H1 (cell line): ENCODE measurements around the gene B3GALT4. TPM values are rescaled to one million over a fixed set of nuclear protein-coding genes. Genes with fewer than 3 reads are reported as not detected.

ENCODE experiments used
- CTCF ChIA-PET: fragments of 300-600 bp; sonication (Branson Sonifier 250); formaldehyde crosslinking; loops from one replicate; lab custom pipeline; 2021; ENCODE audit not compliant: partially characterized antibody; lab: Charles Lee
- POLR2A ChIA-PET: fragments of 300-600 bp; sonication (Branson Sonifier 250); formaldehyde crosslinking; loops from one replicate; lab custom pipeline; 2021; ENCODE audit warnings: inconsistent platforms; ENCODE audit not compliant: partially characterized antibody; lab: Charles Lee
- DNase-seq, 2 experiments: peaks; one replicate each; pipeline versions ENCODE4 v3.0.0 to v3.0.0-alpha.2; 2010 to 2022; ENCODE audit warnings: low spot score in 2 of 2, low read depth in 1 of 2, mixed read lengths in 1 of 2
- FAIRE-seq: peaks from 2 replicates; lab custom pipeline; 2011; peaks lifted over from hg19 to GRCh38; lab: Jason Lieb, UNC
- H2AFZ ChIP-seq: 2 replicates; pipeline ENCODE4 v1.8.1; 2012; ENCODE audit warnings: low read length, inconsistent platforms
- H2AK5ac ChIP-seq: 2 replicates; pipeline ENCODE4 v1.6.1; 2013; ENCODE audit warnings: low read depth, low read length
- H2BK120ac ChIP-seq: replicated peaks from 2 replicates; pipeline ENCODE3; 2013; ENCODE audit warnings: low read depth, low read length, inconsistent platforms
- H2BK12ac ChIP-seq: 2 replicates; pipeline ENCODE4 v1.6.1; 2013; ENCODE audit warnings: low read depth, low read length
- H2BK15ac ChIP-seq: 2 replicates; pipeline ENCODE4 v1.6.1; 2013; ENCODE audit warnings: low read length
- H2BK20ac ChIP-seq: 2 replicates; pipeline ENCODE4 v1.6.1; 2013; ENCODE audit warnings: low read length
- H2BK5ac ChIP-seq: 2 replicates; pipeline ENCODE4 v1.6.1; 2013; ENCODE audit warnings: low read depth, low read length
- H3K14ac ChIP-seq: 2 replicates; pipeline ENCODE4 v1.6.1; 2013; ENCODE audit warnings: inconsistent platforms; ENCODE audit not compliant: insufficient read length
- H3K18ac ChIP-seq: 2 replicates; pipeline ENCODE4 v1.6.1; 2013; ENCODE audit warnings: low read length; ENCODE audit errors: extremely low read depth
- H3K23ac ChIP-seq: 2 replicates; pipeline ENCODE4 v1.6.1; 2013; ENCODE audit warnings: inconsistent platforms; ENCODE audit not compliant: insufficient read length
- H3K23me2 ChIP-seq: 2 replicates; pipeline ENCODE4 v1.6.1; 2013; ENCODE audit warnings: low read depth, low read length
- H3K27ac ChIP-seq: 2 replicates; pipeline ENCODE4 v1.6.1; 2011; ENCODE audit warnings: low read depth, low read length, inconsistent platforms
- H3K27me3 ChIP-seq, 4 experiments: replicated peaks in 1 of 4; 1 replicate in 1 of 4; 2 replicates in 3 of 4; pipeline versions ENCODE4 v1.6.1 to v1.8.1; 2011 to 2013; ENCODE audit warnings: low read length in 3 of 4, mild to moderate bottlenecking in 3 of 4, inconsistent platforms in 2 of 4, mixed read lengths in 2 of 4, moderate library complexity in 1 of 4; ENCODE audit not compliant: control insufficient read depth in 3 of 4, insufficient read depth in 3 of 4; ENCODE audit errors: extremely low read depth in 1 of 4
- H3K36me3 ChIP-seq, 4 experiments: 2 replicates each; pipeline versions ENCODE4 v1.6.1 to v1.8.1; 2011 to 2013; ENCODE audit warnings: mild to moderate bottlenecking in 4 of 4, low read length in 3 of 4, moderate library complexity in 2 of 4, control low read depth in 1 of 4, inconsistent platforms in 1 of 4; ENCODE audit not compliant: insufficient read depth in 4 of 4, control insufficient read depth in 2 of 4
- H3K4ac ChIP-seq: replicated peaks from 2 replicates; pipeline ENCODE3; 2013; ENCODE audit warnings: low read length, low read depth, mixed read lengths, inconsistent platforms; ENCODE audit not compliant: insufficient read length
- H3K4me1 ChIP-seq, 4 experiments: replicated peaks in 1 of 4; 1 replicate in 1 of 4; 2 replicates in 3 of 4; pipeline versions ENCODE4 v1.6.1 to v1.8.1; 2011 to 2013; ENCODE audit warnings: low read length in 3 of 4, inconsistent platforms in 2 of 4, mixed read lengths in 1 of 4; ENCODE audit not compliant: insufficient read depth in 4 of 4, control insufficient read depth in 3 of 4
- H3K4me2 ChIP-seq, 2 experiments: 2 replicates each; pipeline versions ENCODE4 v1.6.1 to v1.8.1; 2011 to 2013; ENCODE audit warnings: low read depth in 2 of 2, low read length in 2 of 2, control low read depth in 1 of 2, inconsistent platforms in 1 of 2, mild to moderate bottlenecking in 1 of 2; ENCODE audit not compliant: insufficient read depth in 1 of 2
- H3K4me3 ChIP-seq, 4 experiments: fragments of 200-600, 300-600 bp in 1 of 4; sonication (generic), shearing (Covaris generic), sonication (Bioruptor Twin) in 1 of 4; 2 replicates each; pipeline versions ENCODE4 v1.5.1 to v1.8.1; 2011 to 2016; ENCODE audit warnings: low read length in 4 of 4, low read depth in 3 of 4, control low read depth in 2 of 4, inconsistent platforms in 2 of 4, mild to moderate bottlenecking in 2 of 4, mixed read lengths in 1 of 4, moderate library complexity in 1 of 4; ENCODE audit not compliant: insufficient read depth in 2 of 4; ENCODE audit errors: extremely low read depth in 1 of 4
- H3K56ac ChIP-seq: replicated peaks from 2 replicates; pipeline ENCODE3; 2013; ENCODE audit warnings: low read depth, mild to moderate bottlenecking, mixed read lengths, low read length, inconsistent platforms; ENCODE audit not compliant: insufficient read length
- H3K79me1 ChIP-seq: 2 replicates; pipeline ENCODE4 v1.6.1; 2013; ENCODE audit warnings: low read depth, low read length, control low read depth
- H3K79me2 ChIP-seq, 2 experiments: 2 replicates each; pipeline versions ENCODE4 v1.6.1 to v1.8.1; 2012 to 2013; ENCODE audit warnings: low read length in 2 of 2, mild to moderate bottlenecking in 2 of 2, inconsistent platforms in 1 of 2; ENCODE audit not compliant: insufficient read depth in 2 of 2, control insufficient read depth in 1 of 2
- H3K9ac ChIP-seq, 4 experiments: replicated peaks in 1 of 4; 1 replicate in 1 of 4; 2 replicates in 3 of 4; pipeline versions ENCODE4 v1.6.1 to v1.8.1; 2011 to 2013; ENCODE audit warnings: low read depth in 3 of 4, low read length in 3 of 4, control low read depth in 2 of 4, mild to moderate bottlenecking in 2 of 4, moderate library complexity in 2 of 4, inconsistent platforms in 1 of 4; ENCODE audit errors: extremely low read depth in 1 of 4
- H3K9me3 ChIP-seq, 2 experiments: 2 replicates each; pipeline versions ENCODE4 v1.6.1 to v1.8.1; 2012 to 2013; ENCODE audit warnings: mild to moderate bottlenecking in 2 of 2, moderate library complexity in 2 of 2, control low read depth in 1 of 2, inconsistent platforms in 1 of 2, low read depth in 1 of 2, low read length in 1 of 2, mixed read lengths in 1 of 2; ENCODE audit not compliant: insufficient read depth in 2 of 2
- H4K20me1 ChIP-seq, 2 experiments: replicated peaks in 1 of 2; 2 replicates each; pipeline versions ENCODE3 to v1.8.1; 2011 to 2013; ENCODE audit warnings: inconsistent platforms in 2 of 2, low read length in 2 of 2, mild to moderate bottlenecking in 1 of 2; ENCODE audit not compliant: insufficient read depth in 2 of 2, control insufficient read depth in 1 of 2
- H4K5ac ChIP-seq: 2 replicates; pipeline ENCODE4 v1.6.1; 2013; ENCODE audit warnings: low read length, low read depth, mixed read lengths, inconsistent platforms; ENCODE audit not compliant: insufficient read length
- H4K8ac ChIP-seq: 2 replicates; pipeline ENCODE4 v1.8.0; 2013; ENCODE audit warnings: mild to moderate bottlenecking, moderate library complexity, low read length, inconsistent platforms; ENCODE audit not compliant: insufficient read depth; ENCODE audit errors: extremely low read depth
- H4K91ac ChIP-seq: replicated peaks from 2 replicates; pipeline ENCODE3; 2013; ENCODE audit warnings: low read length, mixed read lengths, inconsistent platforms; ENCODE audit not compliant: insufficient read length
- CBX8 ChIP-seq: fragments of 300-800, 300-1000 bp; sonication (generic); IDR thresholded peaks from 2 replicates; pipeline ENCODE4 v1.7.1; 2016; ENCODE audit warnings: low read depth, low read length, borderline replicate concordance
- EGR1 ChIP-seq: IDR thresholded peaks from 2 replicates; pipeline ENCODE4 v1.6.1; 2011; ENCODE audit warnings: low read depth, low read length, borderline replicate concordance
- FOSL1 ChIP-seq: IDR thresholded peaks from 2 replicates; pipeline ENCODE4 v1.6.1; 2011; ENCODE audit warnings: mild to moderate bottlenecking, low read depth, low read length, moderate library complexity; ENCODE audit not compliant: insufficient read depth
- GTF2F1 ChIP-seq: IDR thresholded peaks from 2 replicates; pipeline ENCODE4 v1.6.1; 2012; ENCODE audit warnings: low read depth, low read length, improper control_type of control experiment, borderline replicate concordance
- HDAC2 ChIP-seq, 2 experiments: fragments of 300-600 bp in 1 of 2; sonication (generic) in 1 of 2; IDR thresholded peaks; 2 replicates each; pipeline ENCODE4 v1.6.1; 2011 to 2012; ENCODE audit warnings: low read depth in 2 of 2, low read length in 2 of 2, mild to moderate bottlenecking in 2 of 2, moderate library complexity in 2 of 2, borderline replicate concordance in 1 of 2, inconsistent platforms in 1 of 2
- PHF8 ChIP-seq: fragments of 200-600 bp; sonication (generic); conservative IDR thresholded peaks from 2 replicates; pipeline ENCODE4 v1.7.1; 2012; ENCODE audit warnings: low read depth, mild to moderate bottlenecking, inconsistent platforms, low read length, moderate library complexity
- POLR2A ChIP-seq, 2 experiments: IDR thresholded peaks; 1 replicate in 1 of 2; 2 replicates in 1 of 2; pipeline ENCODE4 v1.6.1; 2011; ENCODE audit warnings: low read depth in 2 of 2, low read length in 2 of 2, mild to moderate bottlenecking in 2 of 2; ENCODE audit errors: control extremely low read depth in 1 of 2
- RXRA ChIP-seq: IDR thresholded peaks from 2 replicates; pipeline ENCODE4 v1.6.1; 2011; ENCODE audit warnings: low read depth, mild to moderate bottlenecking, low read length, moderate library complexity; ENCODE audit not compliant: insufficient read depth
- TAF1 ChIP-seq: IDR thresholded peaks from 2 replicates; pipeline ENCODE4 v1.6.1; 2011; ENCODE audit warnings: mild to moderate bottlenecking, low read depth, low read length
- YY1 ChIP-seq: IDR thresholded peaks from 2 replicates; pipeline ENCODE4 v1.6.1; 2011; ENCODE audit warnings: low read depth, mild to moderate bottlenecking, low read length
- whole genome bisulfite sequencing, 2 experiments: shearing (Covaris generic) in 1 of 2; methylation state at CpG; one replicate each; pipeline versions ENCODE4 v1.1.6 to v1.1.7; 2013 to 2015; ENCODE audit warnings: low lambda C conversion rate in 2 of 2, mixed read lengths in 2 of 2, inconsistent platforms in 1 of 2, low coverage in 1 of 2, missing lambda C conversion rate in 1 of 2; ENCODE audit not compliant: insufficient replicate concordance in 2 of 2, insufficient coverage in 1 of 2, insufficient read length in 1 of 2; ENCODE audit errors: extremely low coverage in 1 of 2, missing lambda C conversion rate in 1 of 2; 5-methylcytosine and 5-hydroxymethylcytosine counted together
- polyA plus RNA-seq, 7 experiments: library from polyadenylated mRNA; depleted of rRNA in 3 of 7; stranded (reverse) in 5 of 7; unstranded in 2 of 7; fragments of >200 nt in 5 of 7; fragments of 200-250 nt in 2 of 7; gene quantifications; 1 replicate in 5 of 7; 2 replicates in 1 of 7; 4 replicates in 1 of 7; pipeline versions ENCODE4 v1.2.1 to v1.2.3, GENCODE V29; 2011 to 2013; ENCODE audit warnings: missing spikeins in 2 of 7, mixed read lengths in 2 of 7
- total RNA-seq: library from RNA; stranded (reverse); fragmentation: NEBNext Ultra II Directional; extraction: Animal tissue kit (Norgen Biotek cat#: 25700); gene quantifications from 2 replicates; pipeline ENCODE4 v1.2.1, GENCODE V29; 2021

Gene B3GALT4
- total and polyA plus RNA-seq, 2 of the 8 experiments (the other 6 are each of a cell fraction or from before 2014, with no cell fraction given): 2.2 to 3.0 TPM

DNA sequence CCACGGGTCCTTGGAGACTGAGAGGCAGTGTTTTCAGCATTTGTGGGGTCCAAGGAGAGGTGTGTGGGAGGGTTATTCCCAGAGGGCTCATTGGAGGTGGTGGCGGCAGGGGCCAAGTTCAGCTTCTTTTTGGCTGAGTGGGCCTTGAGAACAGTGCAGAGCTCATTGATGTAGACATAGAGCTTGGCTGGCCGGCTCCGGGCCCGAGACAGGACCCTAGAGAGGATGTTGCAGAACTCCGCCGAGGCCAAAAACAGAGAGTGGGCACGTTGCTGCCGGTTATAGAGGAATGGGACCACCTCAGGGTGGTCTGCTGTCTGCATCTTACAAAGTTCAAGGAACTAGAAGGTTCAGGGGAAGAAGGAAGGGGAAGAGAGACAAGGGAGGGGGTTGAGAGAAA, 44.3 kb downstream of the B3GALT4 start:
- Histone ChIP-seq H3K56ac (no peak overlapping the region), H2BK5ac (peak overlapping the region; percentile 18; the same call in 1 of the 2 replicates), H3K23ac (no peak overlapping the region), H3K4me2 (peak overlapping the region; percentile 62 to 87), H3K4me3 (peak overlapping the region; percentile 68 to 98 (median 82); a peak in 4 of 8 replicates), H4K5ac (no peak overlapping the region), H3K4me1 (peaks cover 0 to 28% (median 18%) of the 10 kb centered on the region in 4 experiments; a peak in 6 of 7 replicates), H4K91ac (no peak overlapping the region), H3K79me1 (peaks cover 7% of the 10 kb centered on the region; the same call in 1 of the 2 replicates), H2BK20ac (no peak overlapping the region), H2BK120ac (no peak overlapping the region), H3K27ac (0 out of 2 replicates have a peak overlapping the region, but pooled peaks have one; percentile 36), H3K79me2 (peaks cover 0 to 32% of the 10 kb centered on the region in 2 experiments; a peak in 3 of 4 replicates), H3K9ac (peak overlapping the region in 1 of 4 experiments; percentile 81; a peak in 2 of 7 replicates), H2BK12ac (no peak overlapping the region), H3K23me2 (peaks cover 18% of the 10 kb centered on the region), H4K20me1 (peaks cover 2 to 5% of the 10 kb centered on the region in 2 experiments), H2BK15ac (no peak overlapping the region), H3K27me3 (no peaks in the 10 kb centered on the region), H3K9me3 (no peaks in the 10 kb centered on the region; a peak in 1 of 4 replicates), H3K4ac (no peak overlapping the region), H2AK5ac (no peak overlapping the region), H2AFZ (no peak overlapping the region), H3K18ac (peak overlapping the region; percentile 32; the same call in 1 of the 2 replicates), H3K36me3 (peaks cover 10 to 31% (median 21%) of the 10 kb centered on the region in 4 experiments; a peak in 7 of 8 replicates), H3K14ac (no peak overlapping the region), H4K8ac (no peak overlapping the region)
- DNase-seq: no peak
- POLR2A ChIA-PET: interaction anchor here (0.8 to 1.3 kb wide), 8 partner anchors 8 to 110 kb away, joined by 3 to 5 read pairs (median 4); partner anchors contain the start of gene RGL2
- WGBS, 2 experiments: 83% methylated on average over 9 of the region's 9 CpGs; no CpG with 5 or more reads in 1 of the 2 experiments
- CTCF ChIA-PET: interaction anchor here (0.7 to 1.3 kb wide), 6 partner anchors 11 to 104 kb away, joined by 3 to 7 read pairs (median 3); partner anchors contain the start of gene B3GALT4
- FAIRE-seq: no peak
- no peak for TF ChIP-seq POLR2A (IDR thresholded peaks at IDR 0.05; ENCODE audit: control extremely low read depth in 1 of 2, low read depth in 2 of 2, low read length in 2 of 2)
- TF ChIP-seq FOSL1: no peak
- no peak for TF ChIP-seq GTF2F1
- TF ChIP-seq CBX8: no peak
- no peak for TF ChIP-seq HDAC2 (IDR thresholded peaks at IDR 0.05; ENCODE audit: borderline replicate concordance in 1 of 2, low read depth in 2 of 2, low read length in 2 of 2)
- no peak for TF ChIP-seq TAF1
- no peak for TF ChIP-seq PHF8
- TF ChIP-seq EGR1: no peak
- TF ChIP-seq YY1: no peak
- TF ChIP-seq RXRA: no peak
